GM12874 (cell line): ENCODE results near the gene RALGDS.

ENCODE experiments used
- CTCF ChIP-seq: IDR thresholded peaks from 2 replicates; pipeline ENCODE4 v1.5.1; 2011; ENCODE audit warnings: low read depth, mild to moderate bottlenecking, control low read depth, low read length, moderate library complexity; ENCODE audit not compliant: insufficient read depth

Gene RALGDS

GRCh38 chr9:133124123-133124906 is 3.3 kb upstream of the RALGDS start:
- TF ChIP-seq CTCF: no peak

- no peak for TF ChIP-seq CTCF
Observed at GRCh38 chr9:133122935-133123611, 2.0 kb upstream of the RALGDS start.

GRCh38 chr9:133122605-133122934 is 1.5 kb upstream of the RALGDS start:
- TF ChIP-seq CTCF: no peak

- no peak for TF ChIP-seq CTCF
Observed at GRCh38 chr9:133121915-133122550, 993 bp upstream of the RALGDS start.

GRCh38 chr9:133120501-133121197 is 391 bp downstream of the RALGDS start:
- TF ChIP-seq CTCF: no peak

- TF ChIP-seq CTCF: no peak
Observed at GRCh38 chr9:133119846-133120500, 1.1 kb downstream of the RALGDS start.
